ENCODE measurements around the gene PAX8. TPM values are rescaled to one million over a fixed set of nuclear protein-coding genes. Genes with fewer than 3 reads are reported as not detected.

PAX8 gene
- total and polyA plus RNA-seq, 10 of the 15 experiments (the other 5 are each of a cell fraction or from before 2014, with no cell fraction given) = 0.16 to 2.5 (median 0.97) TPM

DNA sequence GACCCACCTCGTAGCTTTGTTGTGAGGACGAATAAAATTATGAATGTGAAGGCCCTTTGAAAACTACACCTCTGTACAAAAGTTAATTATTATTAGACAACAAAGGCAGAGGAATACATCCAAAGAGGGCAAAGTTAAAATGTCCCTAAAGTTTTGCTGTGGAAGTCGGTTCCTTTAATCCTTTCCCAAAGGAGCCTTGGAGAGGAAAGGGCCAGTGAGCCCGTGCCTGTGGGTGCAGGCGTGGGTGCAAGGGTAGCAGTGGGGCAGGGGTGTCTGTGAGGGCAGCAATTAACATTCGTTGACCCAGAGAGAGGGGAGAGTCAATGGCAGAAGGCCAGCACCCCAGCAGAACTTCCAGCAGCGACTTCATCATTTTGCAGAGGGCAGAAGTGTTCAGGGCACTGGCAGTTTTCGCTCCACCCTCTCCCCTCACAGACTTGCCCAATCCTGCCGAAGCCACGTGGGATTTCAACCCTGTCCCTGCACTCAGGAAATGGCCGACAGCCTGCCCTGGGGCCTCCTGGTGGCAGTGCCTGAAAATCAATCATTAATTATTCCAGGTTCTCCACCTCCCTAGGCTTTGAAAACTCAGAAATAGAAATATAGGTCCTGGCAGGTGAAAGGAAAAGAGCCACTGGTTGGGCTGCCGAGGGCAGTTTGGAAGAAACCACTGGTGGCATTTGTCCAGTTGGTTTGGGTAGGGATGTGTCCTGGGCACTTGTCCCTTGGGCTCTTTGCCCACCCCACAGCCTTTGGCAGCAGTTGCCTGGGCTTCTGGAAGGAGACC lies 4.2 kb upstream of the PAX8 start (continued):
- TF ChIP-seq, protein P1, sequence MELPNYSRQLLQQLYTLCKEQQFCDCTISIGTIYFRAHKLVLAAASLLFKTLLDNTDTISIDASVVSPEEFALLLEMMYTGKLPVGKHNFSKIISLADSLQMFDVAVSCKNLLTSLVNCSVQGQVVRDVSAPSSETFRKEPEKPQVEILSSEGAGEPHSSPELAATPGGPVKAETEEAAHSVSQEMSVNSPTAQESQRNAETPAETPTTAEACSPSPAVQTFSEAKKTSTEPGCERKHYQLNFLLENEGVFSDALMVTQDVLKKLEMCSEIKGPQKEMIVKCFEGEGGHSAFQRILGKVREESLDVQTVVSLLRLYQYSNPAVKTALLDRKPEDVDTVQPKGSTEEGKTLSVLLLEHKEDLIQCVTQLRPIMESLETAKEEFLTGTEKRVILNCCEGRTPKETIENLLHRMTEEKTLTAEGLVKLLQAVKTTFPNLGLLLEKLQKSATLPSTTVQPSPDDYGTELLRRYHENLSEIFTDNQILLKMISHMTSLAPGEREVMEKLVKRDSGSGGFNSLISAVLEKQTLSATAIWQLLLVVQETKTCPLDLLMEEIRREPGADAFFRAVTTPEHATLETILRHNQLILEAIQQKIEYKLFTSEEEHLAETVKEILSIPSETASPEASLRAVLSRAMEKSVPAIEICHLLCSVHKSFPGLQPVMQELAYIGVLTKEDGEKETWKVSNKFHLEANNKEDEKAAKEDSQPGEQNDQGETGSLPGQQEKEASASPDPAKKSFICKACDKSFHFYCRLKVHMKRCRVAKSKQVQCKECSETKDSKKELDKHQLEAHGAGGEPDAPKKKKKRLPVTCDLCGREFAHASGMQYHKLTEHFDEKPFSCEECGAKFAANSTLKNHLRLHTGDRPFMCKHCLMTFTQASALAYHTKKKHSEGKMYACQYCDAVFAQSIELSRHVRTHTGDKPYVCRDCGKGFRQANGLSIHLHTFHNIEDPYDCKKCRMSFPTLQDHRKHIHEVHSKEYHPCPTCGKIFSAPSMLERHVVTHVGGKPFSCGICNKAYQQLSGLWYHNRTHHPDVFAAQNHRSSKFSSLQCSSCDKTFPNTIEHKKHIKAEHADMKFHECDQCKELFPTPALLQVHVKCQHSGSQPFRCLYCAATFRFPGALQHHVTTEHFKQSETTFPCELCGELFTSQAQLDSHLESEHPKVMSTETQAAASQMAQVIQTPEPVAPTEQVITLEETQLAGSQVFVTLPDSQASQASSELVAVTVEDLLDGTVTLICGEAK (IDR thresholded peaks at IDR 0.05; ENCODE audit: borderline replicate concordance) = no peak
- TF ChIP-seq POU2F2 (IDR thresholded peaks at IDR 0.05; ENCODE audit: borderline replicate concordance, low read depth, low read length) (no peak), SIN3A (IDR thresholded peaks at IDR 0.05; ENCODE audit: low read depth, low read length) (no peak), RBBP5 (conservative IDR thresholded peaks at IDR 0.05) (no peak), ETV6 (conservative IDR thresholded peaks at IDR 0.05 in 1 of 2, IDR thresholded peaks at IDR 0.05 in 1 of 2; ENCODE audit: borderline replicate concordance in 1 of 2, low read depth in 1 of 2) (no peak), HDGF (IDR thresholded peaks at IDR 0.05) (no peak)

Data from GM12878 (cell line).